HFFc6 (cell line): ENCODE measurements around the gene CD164L2. TPM values are rescaled to one million over a fixed set of nuclear protein-coding genes. Genes with fewer than 3 reads are reported as not detected.

Source experiments
- DNase-seq: peaks from one replicate; pipeline ENCODE4 v3.0.0-alpha.2; 2018
- H3K27ac Mint-ChIP-seq: 2 replicates; pipeline ENCODE4 v1.8.0; 2020; ENCODE audit warnings: mild to moderate bottlenecking, mixed read lengths
- H3K27me3 Mint-ChIP-seq: 2 replicates; pipeline ENCODE4 v1.8.0; 2021; ENCODE audit warnings: mild to moderate bottlenecking, moderate library complexity, mixed read lengths; ENCODE audit not compliant: insufficient read depth
- H3K36me3 Mint-ChIP-seq: 2 replicates; pipeline ENCODE4 v1.8.0; 2021; ENCODE audit warnings: low read depth, mixed read lengths
- H3K4me1 Mint-ChIP-seq: 2 replicates; pipeline ENCODE4 v1.8.0; 2020; ENCODE audit warnings: low read depth, mixed read lengths
- H3K4me3 Mint-ChIP-seq: 2 replicates; pipeline ENCODE4 v1.8.0; 2020; ENCODE audit warnings: mild to moderate bottlenecking, moderate library complexity, mixed read lengths
- H3K9me3 Mint-ChIP-seq: 2 replicates; pipeline ENCODE4 v1.8.0; 2020; ENCODE audit warnings: mild to moderate bottlenecking, mixed read lengths
- total RNA-seq, 6 experiments: library from RNA; stranded (reverse); fragmentation: NEBNext Ultra II Directional; extraction: Animal tissue kit (Norgen Biotek cat#: 25700); gene quantifications; 2 replicates in 1 of 6; 3 replicates in 5 of 6; pipeline ENCODE4 v1.2.3, GENCODE V29; 2021
- TF ChIP-seq, protein P1 (sequence below): fragments of 200-600 bp; sonication (generic); IDR thresholded peaks from 2 replicates; pipeline ENCODE4 v1.5.0; 2021; ENCODE audit warnings: antibody characterized with exemption, mild to moderate bottlenecking

The CD164L2 gene
- total RNA-seq, 6 experiments from 2014 or later: not detected

- Mint-ChIP-seq H3K27me3 (no peaks in the 10 kb centered on the region; the same call in 1 of the 2 replicates), H3K27ac (peak overlapping the region; percentile 38; the same call in 1 of the 2 replicates)
Observed at GRCh38 chr1:27331922-27332321, 51.2 kb downstream of the CD164L2 start.

GRCh38 chr1:27331426-27331825 is 51.7 kb downstream of the CD164L2 start:
- peaks cover 13% of the 10 kb centered on the region for H3K4me1 Mint-ChIP-seq
- peaks cover 2% of the 10 kb centered on the region; the same call in 1 of the 2 replicates for H3K36me3 Mint-ChIP-seq
- no peaks in the 10 kb centered on the region; the same call in 1 of the 2 replicates for H3K27me3 Mint-ChIP-seq
- no peak for DNase-seq
- no peaks in the 10 kb centered on the region for H3K9me3 Mint-ChIP-seq
- no peak overlapping the region for H3K27ac Mint-ChIP-seq
- H3K4me3 Mint-ChIP-seq: no peak overlapping the region
- TF ChIP-seq, protein P1, sequence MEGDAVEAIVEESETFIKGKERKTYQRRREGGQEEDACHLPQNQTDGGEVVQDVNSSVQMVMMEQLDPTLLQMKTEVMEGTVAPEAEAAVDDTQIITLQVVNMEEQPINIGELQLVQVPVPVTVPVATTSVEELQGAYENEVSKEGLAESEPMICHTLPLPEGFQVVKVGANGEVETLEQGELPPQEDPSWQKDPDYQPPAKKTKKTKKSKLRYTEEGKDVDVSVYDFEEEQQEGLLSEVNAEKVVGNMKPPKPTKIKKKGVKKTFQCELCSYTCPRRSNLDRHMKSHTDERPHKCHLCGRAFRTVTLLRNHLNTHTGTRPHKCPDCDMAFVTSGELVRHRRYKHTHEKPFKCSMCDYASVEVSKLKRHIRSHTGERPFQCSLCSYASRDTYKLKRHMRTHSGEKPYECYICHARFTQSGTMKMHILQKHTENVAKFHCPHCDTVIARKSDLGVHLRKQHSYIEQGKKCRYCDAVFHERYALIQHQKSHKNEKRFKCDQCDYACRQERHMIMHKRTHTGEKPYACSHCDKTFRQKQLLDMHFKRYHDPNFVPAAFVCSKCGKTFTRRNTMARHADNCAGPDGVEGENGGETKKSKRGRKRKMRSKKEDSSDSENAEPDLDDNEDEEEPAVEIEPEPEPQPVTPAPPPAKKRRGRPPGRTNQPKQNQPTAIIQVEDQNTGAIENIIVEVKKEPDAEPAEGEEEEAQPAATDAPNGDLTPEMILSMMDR: no peak

More at GRCh38 chr1:27331922-27332321, 51.2 kb downstream of the CD164L2 start:
- DNase-seq: no peak
- peaks cover 8% of the 10 kb centered on the region for H3K4me1 Mint-ChIP-seq
- peaks cover 7% of the 10 kb centered on the region; the same call in 1 of the 2 replicates for H3K36me3 Mint-ChIP-seq
- TF ChIP-seq, protein P1: no peak
- H3K9me3 Mint-ChIP-seq: no peaks in the 10 kb centered on the region
- H3K4me3 Mint-ChIP-seq: no peak overlapping the region

GRCh38 chr1:27330786-27331185 is 52.3 kb downstream of the CD164L2 start:
- Mint-ChIP-seq H3K9me3 (no peaks in the 10 kb centered on the region), H3K27ac (peak overlapping the region; percentile 21; the same call in 1 of the 2 replicates)

More at GRCh38 chr1:27330786-27331185, 52.3 kb downstream of the CD164L2 start:
- TF ChIP-seq, protein P1: no peak
- Mint-ChIP-seq H3K27me3 (no peaks in the 10 kb centered on the region; the same call in 1 of the 2 replicates), H3K36me3 (peaks cover 4% of the 10 kb centered on the region; the same call in 1 of the 2 replicates), H3K4me3 (no peak overlapping the region), H3K4me1 (peaks cover 19% of the 10 kb centered on the region)
- no peak for DNase-seq

Other genes starting within 250 kb of the CD164L2 start
- gene SLC9A1, start 228.2 kb downstream of the CD164L2 start, total RNA-seq: 10 to 100 TPM; 37.1 to 51.0 (median 44.7) TPM
- 10 to 100 TPM; 26.2 to 30.3 (median 28.0) TPM for gene WDTC1, start 148.7 kb downstream of the CD164L2 start, total RNA-seq
- gene TMEM222, start 61.2 kb downstream of the CD164L2 start, total RNA-seq: 10 to 100 TPM; 41.3 to 54.6 (median 46.1) TPM
- gene SYTL1, start 41.3 kb downstream of the CD164L2 start, total RNA-seq: under 1 TPM in 2 of 6 experiments, not detected in 4; 0.08 to 0.45 TPM
- 10 to 100 TPM; 22.6 to 30.8 (median 27.7) TPM for gene MAP3K6, start 16.4 kb downstream of the CD164L2 start, total RNA-seq
- gene FCN3, start 8.5 kb downstream of the CD164L2 start, total RNA-seq: not detected
- gene GPR3, start 9.3 kb upstream of the CD164L2 start, total RNA-seq: 1 to 10 TPM; 2.3 to 3.3 (median 2.9) TPM
- 10 to 100 TPM; 84.4 to 99.7 (median 93.1) TPM for gene WASF2, start 106.8 kb upstream of the CD164L2 start, total RNA-seq
- 10 to 100 TPM; 30.7 to 53.2 (median 34.7) TPM for gene AHDC1, start 220.8 kb upstream of the CD164L2 start, total RNA-seq